MM.1S (cell line): Measurements from ENCODE around the gene RASAL1.

ENCODE experiments used
- EZH2 ChIP-seq: fragments of 300-600 bp; sonication (generic); optimal IDR thresholded peaks from 2 replicates; pipeline ENCODE3; 2017; ENCODE audit warnings: low read depth, mild to moderate bottlenecking, antibody characterized with exemption, low read length, mixed read lengths
- TF ChIP-seq, protein P1 (sequence below): fragments of 300-600 bp; sonication (generic); IDR thresholded peaks from 2 replicates; pipeline ENCODE4 v1.5.1; 2016; ENCODE audit warnings: antibody characterized with exemption, low read length, mixed read lengths

DNA sequence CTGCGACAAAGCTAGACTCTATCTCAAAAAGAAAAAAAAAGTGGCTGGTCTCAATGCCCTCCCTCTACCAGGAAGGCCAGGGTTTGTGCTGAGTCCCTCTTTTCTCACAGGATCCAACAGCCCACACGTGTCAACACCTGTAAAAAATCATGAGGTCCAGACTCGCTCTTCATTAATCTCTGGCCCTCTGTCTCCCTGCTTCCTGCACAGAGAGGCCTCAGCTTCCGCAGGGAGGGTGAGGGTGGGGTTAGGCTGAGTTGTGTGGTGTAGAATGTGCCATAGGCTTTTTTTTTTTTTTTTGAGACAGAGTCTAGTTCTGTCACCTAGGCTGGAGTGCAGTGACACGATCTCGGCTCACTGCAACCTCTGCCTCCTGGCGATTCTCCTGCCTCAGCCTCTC lies 20.1 kb upstream of the RASAL1 start:
- TF ChIP-seq, protein P1, sequence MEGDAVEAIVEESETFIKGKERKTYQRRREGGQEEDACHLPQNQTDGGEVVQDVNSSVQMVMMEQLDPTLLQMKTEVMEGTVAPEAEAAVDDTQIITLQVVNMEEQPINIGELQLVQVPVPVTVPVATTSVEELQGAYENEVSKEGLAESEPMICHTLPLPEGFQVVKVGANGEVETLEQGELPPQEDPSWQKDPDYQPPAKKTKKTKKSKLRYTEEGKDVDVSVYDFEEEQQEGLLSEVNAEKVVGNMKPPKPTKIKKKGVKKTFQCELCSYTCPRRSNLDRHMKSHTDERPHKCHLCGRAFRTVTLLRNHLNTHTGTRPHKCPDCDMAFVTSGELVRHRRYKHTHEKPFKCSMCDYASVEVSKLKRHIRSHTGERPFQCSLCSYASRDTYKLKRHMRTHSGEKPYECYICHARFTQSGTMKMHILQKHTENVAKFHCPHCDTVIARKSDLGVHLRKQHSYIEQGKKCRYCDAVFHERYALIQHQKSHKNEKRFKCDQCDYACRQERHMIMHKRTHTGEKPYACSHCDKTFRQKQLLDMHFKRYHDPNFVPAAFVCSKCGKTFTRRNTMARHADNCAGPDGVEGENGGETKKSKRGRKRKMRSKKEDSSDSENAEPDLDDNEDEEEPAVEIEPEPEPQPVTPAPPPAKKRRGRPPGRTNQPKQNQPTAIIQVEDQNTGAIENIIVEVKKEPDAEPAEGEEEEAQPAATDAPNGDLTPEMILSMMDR = no peak
- no peak for TF ChIP-seq EZH2
